GM23338 (cell line): ENCODE results near the gene GOLGA8N. TPM values are rescaled to one million over a fixed set of nuclear protein-coding genes. Genes with fewer than 3 reads are reported as not detected.
"Not testable (repeated sequence)": the region's sequence is repeated elsewhere in the genome, so short reads cannot be mapped to it uniquely, and the experiment has no call there.

Experiments used
- ATAC-seq: fragments of 200-7000 bp; cut with Tn5 transposase; 3 replicates; pipeline ENCODE4 v1.9.1; 2020
- DNase-seq: peaks from one replicate; pipeline ENCODE4 v3.0.0-alpha.2; 2015; ENCODE audit warnings: low spot score
- H2AFZ ChIP-seq: fragments of 200-600 bp; sonication (generic); 2 replicates; pipeline ENCODE4 v1.8.0; 2016; ENCODE audit warnings: antibody characterized with exemption, mild to moderate bottlenecking, moderate library complexity
- H3F3A ChIP-seq: fragments of 200-600 bp; sonication (generic); replicated peaks from 2 replicates; pipeline ENCODE4 v1.8.0; 2017; ENCODE audit warnings: antibody characterized with exemption, mixed run types, low read depth
- H3K27ac ChIP-seq: fragments of 200-600 bp; sonication (generic); 2 replicates; pipeline ENCODE4 v1.6.1; 2016; ENCODE audit warnings: low read depth
- H3K27me3 ChIP-seq: fragments of 200-600 bp; sonication (generic); 2 replicates; pipeline ENCODE4 v1.8.0; 2016; ENCODE audit warnings: mild to moderate bottlenecking, mixed run types, moderate library complexity; ENCODE audit not compliant: insufficient read depth
- H3K36me3 ChIP-seq: fragments of 200-600 bp; sonication (generic); 2 replicates; pipeline ENCODE4 v1.8.0; 2016; ENCODE audit warnings: mild to moderate bottlenecking; ENCODE audit not compliant: insufficient read depth
- H3K4me1 ChIP-seq: fragments of 200-600 bp; sonication (generic); 2 replicates; pipeline ENCODE4 v1.8.0; 2016; ENCODE audit warnings: mild to moderate bottlenecking, moderate library complexity; ENCODE audit not compliant: insufficient read depth
- H3K4me2 ChIP-seq: fragments of 200-600 bp; sonication (generic); 2 replicates; pipeline ENCODE4 v1.7.1; 2017; ENCODE audit warnings: mixed run types
- H3K4me3 ChIP-seq: fragments of 200-600 bp; sonication (generic); 2 replicates; pipeline ENCODE4 v1.6.1; 2016; ENCODE audit warnings: mixed run types
- H3K79me2 ChIP-seq: fragments of 200-600 bp; sonication (generic); replicated peaks from 2 replicates; pipeline ENCODE4 v1.8.0; 2017; ENCODE audit warnings: mild to moderate bottlenecking; ENCODE audit not compliant: insufficient read depth
- H3K9me2 ChIP-seq: fragments of 200-600 bp; sonication (generic); 2 replicates; pipeline ENCODE4 v1.8.0; 2017; ENCODE audit not compliant: insufficient read depth
- H4K20me1 ChIP-seq: fragments of 200-600 bp; sonication (generic); replicated peaks from 2 replicates; pipeline ENCODE4 v1.8.0; 2017; ENCODE audit warnings: mild to moderate bottlenecking; ENCODE audit not compliant: insufficient read depth
- H3K27ac Mint-ChIP-seq: 2 replicates; pipeline ENCODE4 v1.8.0; 2020; ENCODE audit warnings: inconsistent platforms, mild to moderate bottlenecking, moderate library complexity, mixed read lengths
- H3K27me3 Mint-ChIP-seq: 3 replicates; pipeline ENCODE4 v1.8.0; 2022; ENCODE audit warnings: low read depth, mild to moderate bottlenecking, moderate library complexity, mixed read lengths, inconsistent platforms; ENCODE audit not compliant: insufficient read depth, poor library complexity
- H3K36me3 Mint-ChIP-seq: 3 replicates; pipeline ENCODE4 v1.8.0; 2021; ENCODE audit warnings: low read depth, mild to moderate bottlenecking, inconsistent platforms, moderate library complexity, mixed read lengths
- H3K4me1 Mint-ChIP-seq: 3 replicates; pipeline ENCODE4 v1.8.0; 2020; ENCODE audit warnings: mild to moderate bottlenecking, inconsistent platforms, mixed read lengths
- H3K4me3 Mint-ChIP-seq: 3 replicates; pipeline ENCODE4 v1.8.0; 2021; ENCODE audit warnings: moderate library complexity, mild to moderate bottlenecking, inconsistent platforms, mixed read lengths
- H3K9me3 Mint-ChIP-seq: 3 replicates; pipeline ENCODE4 v1.8.0; 2020; ENCODE audit warnings: moderate library complexity, mild to moderate bottlenecking, inconsistent platforms, mixed read lengths
- CTCF ChIP-seq, 2 experiments: fragments of 200-600 bp in 1 of 2; sonication (generic) in 1 of 2; conservative IDR thresholded peaks; 2 replicates each; pipeline versions ENCODE4 v1.5.1 to v1.6.1; 2016 to 2017; ENCODE audit warnings: antibody characterized with exemption in 2 of 2, low read depth in 2 of 2, mild to moderate bottlenecking in 2 of 2, moderate library complexity in 1 of 2
- polyA plus RNA-seq: library from polyadenylated mRNA; unstranded; fragments of >200 nt; fragmentation: Nextera tagmentation; extraction: Ambion mirVana; gene quantifications from 2 replicates; pipeline ENCODE4 v1.2.1, GENCODE V29; 2016
- total RNA-seq: library from RNA; depleted of rRNA; stranded (reverse); fragments of >200 nt; shearing (Covaris generic); gene quantifications from 2 replicates; pipeline ENCODE4 v1.2.3, GENCODE V29; 2014

Gene GOLGA8N
- total and polyA plus RNA-seq, 2 experiments from 2014 or later: 0.40 to 14.8 TPM

GRCh38 chr15:32585844-32586243 is 7.4 kb upstream of the GOLGA8N start:
- not testable (repeated sequence) for H2AFZ ChIP-seq, ATAC-seq, DNase-seq, H3K36me3 ChIP-seq, H3K4me1 ChIP-seq, H3F3A ChIP-seq, H3K27ac Mint-ChIP-seq, H3K27me3 ChIP-seq, H4K20me1 ChIP-seq, H3K4me1 Mint-ChIP-seq, H3K4me3 ChIP-seq, H3K79me2 ChIP-seq, H3K27ac ChIP-seq, H3K9me3 Mint-ChIP-seq, H3K36me3 Mint-ChIP-seq, H3K27me3 Mint-ChIP-seq, H3K9me2 ChIP-seq, H3K4me3 Mint-ChIP-seq, H3K4me2 ChIP-seq

- DNase-seq, H3K27me3 Mint-ChIP-seq, H3K4me3 Mint-ChIP-seq, H3K4me1 ChIP-seq, H3K27me3 ChIP-seq, H3K27ac Mint-ChIP-seq, H3F3A ChIP-seq, H3K79me2 ChIP-seq, H3K9me2 ChIP-seq, ATAC-seq, H2AFZ ChIP-seq, H3K27ac ChIP-seq, H3K36me3 Mint-ChIP-seq, H4K20me1 ChIP-seq, H3K9me3 Mint-ChIP-seq, H3K4me2 ChIP-seq, H3K36me3 ChIP-seq, H3K4me1 Mint-ChIP-seq, H3K4me3 ChIP-seq: not testable (repeated sequence)
These were observed 16.3 kb downstream of the GOLGA8N start for GRCh38 chr15:32609518-32609917.

GRCh38 chr15:32610719-32611118 is 17.5 kb downstream of the GOLGA8N start:
- H3K4me1 ChIP-seq, H3K9me2 ChIP-seq, H4K20me1 ChIP-seq, H3K27ac ChIP-seq, H3K4me2 ChIP-seq, H3K4me3 Mint-ChIP-seq, H3K79me2 ChIP-seq, H3K4me1 Mint-ChIP-seq, H3F3A ChIP-seq, H2AFZ ChIP-seq, H3K27me3 Mint-ChIP-seq, H3K27me3 ChIP-seq, H3K27ac Mint-ChIP-seq, H3K4me3 ChIP-seq, H3K36me3 Mint-ChIP-seq, H3K9me3 Mint-ChIP-seq, H3K36me3 ChIP-seq: not testable (repeated sequence)
- ATAC-seq: peak; percentile 18; the same call in 2 of the 3 replicates
- peak in 1 of 2 experiments; percentile 40; a peak in 2 of 4 replicates for TF ChIP-seq CTCF (conservative IDR thresholded peaks at IDR 0.05; ENCODE audit: low read depth in 2 of 2)
- peak; percentile 41 for DNase-seq

- peak overlapping the region; percentile 97 for H3K4me3 Mint-ChIP-seq
- H3K36me3 Mint-ChIP-seq, H3K9me3 Mint-ChIP-seq, H3K27me3 Mint-ChIP-seq, H3K27ac Mint-ChIP-seq, H3F3A ChIP-seq, H3K4me1 ChIP-seq, H3K9me2 ChIP-seq, H3K4me1 Mint-ChIP-seq, H3K27ac ChIP-seq, H3K36me3 ChIP-seq, H4K20me1 ChIP-seq, H3K27me3 ChIP-seq, DNase-seq, H2AFZ ChIP-seq: not testable (repeated sequence)
- Histone ChIP-seq H3K4me3 (peak overlapping the region; percentile 93), H3K4me2 (peak overlapping the region; percentile 90; the same call in 1 of the 2 replicates), H3K79me2 (peaks cover 42% of the 10 kb centered on the region)
- peak; percentile 60 for ATAC-seq
These were observed 21.4 kb downstream of the GOLGA8N start for GRCh38 chr15:32614712-32615050.

- ATAC-seq: peak; percentile 83
These were observed 22.0 kb downstream of the GOLGA8N start, which contains the start of gene ARHGAP11A for GRCh38 chr15:32615051-32615870. ARHGAP11A (plus strand) TSS chr15:32615504; CDS start chr15:32616212, 708 bp downstream.

GRCh38 chr15:32615871-32616426 is 22.7 kb downstream of the GOLGA8N start:
- peak overlapping the region; percentile 90 for H3K4me2 ChIP-seq
- ATAC-seq (peak; percentile 46), DNase-seq (peak; percentile 27)
- H3K9me2 ChIP-seq, H3K36me3 ChIP-seq, H3K4me1 Mint-ChIP-seq, H3K4me1 ChIP-seq, H3K9me3 Mint-ChIP-seq, H3K27me3 Mint-ChIP-seq, H3K36me3 Mint-ChIP-seq, H4K20me1 ChIP-seq, H3F3A ChIP-seq, H3K27me3 ChIP-seq, H2AFZ ChIP-seq: not testable (repeated sequence)
- H3K4me3 ChIP-seq: peak overlapping the region; percentile 93
- peaks cover 46% of the 10 kb centered on the region for H3K79me2 ChIP-seq
- H3K27ac ChIP-seq: peak overlapping the region; percentile 87; the same call in 1 of the 2 replicates
- peak overlapping the region; percentile 98 for H3K27ac Mint-ChIP-seq
- H3K4me3 Mint-ChIP-seq: peak overlapping the region; percentile 97

More at GRCh38 chr15:32615051-32615870, 22.0 kb downstream of the GOLGA8N start, which contains the start of gene ARHGAP11A:
- not testable (repeated sequence) for H2AFZ ChIP-seq, H3K4me1 ChIP-seq, H3K36me3 ChIP-seq, H3K9me2 ChIP-seq, H3K27me3 ChIP-seq, H4K20me1 ChIP-seq, H3K9me3 Mint-ChIP-seq, H3F3A ChIP-seq, H3K4me1 Mint-ChIP-seq, H3K36me3 Mint-ChIP-seq, H3K27me3 Mint-ChIP-seq
- Mint-ChIP-seq H3K27ac (peak within 1 kb of the TSS; percentile 98), H3K4me3 (peak within 1 kb of the TSS; percentile 97)
- Histone ChIP-seq H3K4me2 (peak within 1 kb of the TSS; percentile 90), H3K4me3 (peak within 1 kb of the TSS; percentile 93), H3K79me2 (peaks cover 46% of the 10 kb centered on the region), H3K27ac (peak within 1 kb of the TSS; percentile 87; the same call in 1 of the 2 replicates)
- DNase-seq: peak; percentile 74
